Measurements from ENCODE around the gene PIEZO1.
"Not testable (repeated sequence)": the region's sequence is repeated elsewhere in the genome, so short reads cannot be mapped to it uniquely, and the experiment has no call there.

Gene PIEZO1

GRCh38 chr16:88827727-88828126 lies 42.7 kb upstream of the PIEZO1 start:
- no peak for TF ChIP-seq POLR2AphosphoS5 (IDR thresholded peaks at IDR 0.05; ENCODE audit: borderline replicate concordance, low read depth, low read length)
- no peak for TF ChIP-seq EZH2 (IDR thresholded peaks at IDR 0.05)
- TF ChIP-seq FOXP2 (optimal IDR thresholded peaks at IDR 0.05; ENCODE audit: control extremely low read depth, extremely low read length, insufficient read depth), result no peak
- H3K9ac ChIP-seq (ENCODE audit: insufficient read length), result no peak overlapping the region
- H3K9me3 ChIP-seq (ENCODE audit: low read depth, low read length), result no peaks in the 10 kb centered on the region
- no peaks in the 10 kb centered on the region for H3K36me3 ChIP-seq (ENCODE audit: insufficient read depth, low read length)
- DNase-seq (ENCODE audit: low read depth, low spot score), result no peak
- no peak overlapping the region for H3K27ac ChIP-seq
- H3K4me3 ChIP-seq, result no peak overlapping the region

GRCh38 chr16:88826070-88826840 lies 41.2 kb upstream of the PIEZO1 start:
- no peak for TF ChIP-seq POLR2AphosphoS5 (IDR thresholded peaks at IDR 0.05; ENCODE audit: borderline replicate concordance, low read depth, low read length)
- TF ChIP-seq FOXP2 (optimal IDR thresholded peaks at IDR 0.05; ENCODE audit: control extremely low read depth, extremely low read length, insufficient read depth), result no peak
- no peak for TF ChIP-seq EZH2 (IDR thresholded peaks at IDR 0.05)

GRCh38 chr16:88825146-88825545 lies 40.1 kb upstream of the PIEZO1 start:
- no peaks in the 10 kb centered on the region for H3K9me3 ChIP-seq (ENCODE audit: low read depth, low read length)
- H3K36me3 ChIP-seq (ENCODE audit: insufficient read depth, low read length), result no peaks in the 10 kb centered on the region
- no peak for DNase-seq (ENCODE audit: low read depth, low spot score)
- no peak for TF ChIP-seq POLR2AphosphoS5 (IDR thresholded peaks at IDR 0.05; ENCODE audit: borderline replicate concordance, low read depth, low read length)
- TF ChIP-seq FOXP2 (optimal IDR thresholded peaks at IDR 0.05; ENCODE audit: control extremely low read depth, extremely low read length, insufficient read depth), result no peak
- TF ChIP-seq EZH2 (IDR thresholded peaks at IDR 0.05), result no peak
- no peak overlapping the region for H3K27ac ChIP-seq
- no peak overlapping the region for H3K4me3 ChIP-seq
- no peak overlapping the region for H3K9ac ChIP-seq (ENCODE audit: insufficient read length)

More at GRCh38 chr16:88826070-88826840, 41.2 kb upstream of the PIEZO1 start:
- Histone ChIP-seq H3K27ac (no peak overlapping the region), H3K9ac (ENCODE audit: insufficient read length) (no peak overlapping the region), H3K9me3 (ENCODE audit: low read depth, low read length) (no peaks in the 10 kb centered on the region), H3K36me3 (ENCODE audit: insufficient read depth, low read length) (no peaks in the 10 kb centered on the region), H3K4me3 (no peak overlapping the region)
- no peak for DNase-seq (ENCODE audit: low read depth, low spot score)

GRCh38 chr16:88824256-88825077 lies 39.4 kb upstream of the PIEZO1 start:
- Histone ChIP-seq H3K9me3 (ENCODE audit: low read depth, low read length) (no peaks in the 10 kb centered on the region), H3K4me3 (no peak overlapping the region), H3K27ac (no peak overlapping the region), H3K36me3 (ENCODE audit: insufficient read depth, low read length) (no peaks in the 10 kb centered on the region), H3K9ac (ENCODE audit: insufficient read length) (no peak overlapping the region)
- DNase-seq (ENCODE audit: low read depth, low spot score), result no peak
- no peak for TF ChIP-seq EZH2 (IDR thresholded peaks at IDR 0.05)
- TF ChIP-seq POLR2AphosphoS5 (IDR thresholded peaks at IDR 0.05; ENCODE audit: borderline replicate concordance, low read depth, low read length), result no peak
- TF ChIP-seq FOXP2 (optimal IDR thresholded peaks at IDR 0.05; ENCODE audit: control extremely low read depth, extremely low read length, insufficient read depth), result no peak

- not testable (repeated sequence) for H3K9ac ChIP-seq (ENCODE audit: insufficient read length); H3K4me3 ChIP-seq; H3K36me3 ChIP-seq (ENCODE audit: insufficient read depth, low read length); DNase-seq (ENCODE audit: low read depth, low spot score); H3K9me3 ChIP-seq (ENCODE audit: low read depth, low read length); H3K27ac ChIP-seq
Observed at GRCh38 chr16:88823646-88824045, 38.6 kb upstream of the PIEZO1 start.

GRCh38 chr16:88822281-88823040 lies 37.4 kb upstream of the PIEZO1 start:
- no peaks in the 10 kb centered on the region for H3K36me3 ChIP-seq (ENCODE audit: insufficient read depth, low read length)
- no peaks in the 10 kb centered on the region for H3K9me3 ChIP-seq (ENCODE audit: low read depth, low read length)
- DNase-seq (ENCODE audit: low read depth, low spot score), result no peak

GRCh38 chr16:88821168-88821850 lies 36.3 kb upstream of the PIEZO1 start:
- Histone ChIP-seq H3K27ac (no peak overlapping the region), H3K9me3 (ENCODE audit: low read depth, low read length) (no peaks in the 10 kb centered on the region), H3K9ac (ENCODE audit: insufficient read length) (no peak overlapping the region), H3K36me3 (ENCODE audit: insufficient read depth, low read length) (no peaks in the 10 kb centered on the region), H3K4me3 (no peak overlapping the region)
- no peak for TF ChIP-seq POLR2AphosphoS5 (IDR thresholded peaks at IDR 0.05; ENCODE audit: borderline replicate concordance, low read depth, low read length)
- TF ChIP-seq FOXP2 (optimal IDR thresholded peaks at IDR 0.05; ENCODE audit: control extremely low read depth, extremely low read length, insufficient read depth), result no peak
- TF ChIP-seq EZH2 (IDR thresholded peaks at IDR 0.05), result no peak
- no peak for DNase-seq (ENCODE audit: low read depth, low spot score)

More at GRCh38 chr16:88822281-88823040, 37.4 kb upstream of the PIEZO1 start:
- no peak overlapping the region for H3K27ac ChIP-seq
- no peak overlapping the region for H3K9ac ChIP-seq (ENCODE audit: insufficient read length)
- TF ChIP-seq EZH2 (IDR thresholded peaks at IDR 0.05) (no peak), FOXP2 (optimal IDR thresholded peaks at IDR 0.05; ENCODE audit: control extremely low read depth, extremely low read length, insufficient read depth) (no peak), POLR2AphosphoS5 (IDR thresholded peaks at IDR 0.05; ENCODE audit: borderline replicate concordance, low read depth, low read length) (no peak)
- H3K4me3 ChIP-seq, result no peak overlapping the region

All from SK-N-MC (cell line).